OCI-LY7 (cell line): ENCODE results near the gene PARP3. TPM values are rescaled to one million over a fixed set of nuclear protein-coding genes. Genes with fewer than 3 reads are reported as not detected.

ENCODE experiments used
- BruUV-seq: library from RNA; stranded (reverse); fragments of 400-500 nt; replicated peaks from 2 replicates; lab custom pipeline; 2021; lab: Mats Ljungman, UMichigan
- CTCF ChIA-PET: fragments of 300-600 bp; sonication (Branson Sonifier 250); formaldehyde crosslinking; loops from one replicate; lab custom pipeline; 2022; ENCODE audit warnings: antibody characterized with exemption; ENCODE audit not compliant: unreplicated experiment; lab: Charles Lee
- POLR2A ChIA-PET: fragments of 300-600 bp; sonication (Branson Sonifier 250); formaldehyde crosslinking; loops from one replicate; lab custom pipeline; 2022; ENCODE audit warnings: antibody characterized with exemption; lab: Charles Lee
- DNase-seq: peaks from one replicate; pipeline ENCODE4 v3.0.0-alpha.2; 2015; ENCODE audit warnings: low spot score
- H2AFZ ChIP-seq: fragments of 200-600 bp; sonication (generic), shearing (Covaris generic); 2 replicates; pipeline ENCODE4 v1.6.1; 2014; ENCODE audit warnings: mild to moderate bottlenecking, antibody characterized with exemption, low read length, moderate library complexity
- H3K27ac ChIP-seq: fragments of 200-600 bp; sonication (generic); 2 replicates; pipeline ENCODE4 v1.5.1; 2014; ENCODE audit warnings: mixed run types, low read depth, mild to moderate bottlenecking, moderate library complexity, low read length, inconsistent platforms; ENCODE audit not compliant: poor library complexity, severe bottlenecking
- H3K36me3 ChIP-seq: fragments of 200-600 bp; sonication (generic); 2 replicates; pipeline ENCODE4 v1.6.1; 2014; ENCODE audit warnings: mild to moderate bottlenecking, antibody characterized with exemption, low read length, moderate library complexity, mixed read lengths; ENCODE audit not compliant: insufficient read depth
- H3K4me1 ChIP-seq: fragments of 200-600 bp; sonication (generic); 2 replicates; pipeline ENCODE4 v1.5.1; 2014; ENCODE audit warnings: mild to moderate bottlenecking, low read length; ENCODE audit not compliant: insufficient read depth, poor library complexity, severe bottlenecking
- H3K4me2 ChIP-seq: fragments of 200-600 bp; sonication (generic); 2 replicates; pipeline ENCODE4 v1.6.1; 2014; ENCODE audit warnings: mild to moderate bottlenecking, low read length
- H3K4me3 ChIP-seq: fragments of 200-600 bp; sonication (generic); 2 replicates; pipeline ENCODE4 v1.5.1; 2014; ENCODE audit warnings: mild to moderate bottlenecking, low read depth, low read length; ENCODE audit not compliant: poor library complexity, severe bottlenecking
- H3K79me2 ChIP-seq: fragments of 200-600 bp; sonication (generic); 2 replicates; pipeline ENCODE4 v1.6.1; 2016; ENCODE audit warnings: low read depth, mild to moderate bottlenecking, low read length, moderate library complexity, mixed read lengths; ENCODE audit not compliant: insufficient read depth
- H3K9me2 ChIP-seq: fragments of 200-600 bp; sonication (generic); 2 replicates; pipeline ENCODE4 v1.6.1; 2016; ENCODE audit warnings: mild to moderate bottlenecking, low read length, mixed read lengths; ENCODE audit not compliant: insufficient read depth
- H3K9me3 ChIP-seq: fragments of 200-600 bp; sonication (generic); 2 replicates; pipeline ENCODE4 v1.6.1; 2014; ENCODE audit warnings: mild to moderate bottlenecking, mixed run types, low read length, mixed read lengths
- H4K20me1 ChIP-seq: fragments of 200-600 bp; sonication (generic); 2 replicates; pipeline ENCODE4 v1.6.1; 2014; ENCODE audit warnings: mild to moderate bottlenecking, antibody characterized with exemption, low read length, moderate library complexity, mixed read lengths; ENCODE audit not compliant: insufficient read depth
- EZH2phosphoT487 ChIP-seq: fragments of 200-600 bp; sonication (generic); IDR thresholded peaks from 2 replicates; pipeline ENCODE4 v1.6.1; 2018; ENCODE audit warnings: low read depth, borderline replicate concordance, mild to moderate bottlenecking, mixed run types, antibody characterized with exemption, low read length, moderate library complexity, mixed read lengths
- intact Hi-C: fragments of 100-400 bp; cut with micrococcal nuclease; formaldehyde crosslinking; loops from one replicate; pipeline ENCODE4 v1.10.0; 2022; ENCODE audit not compliant: unreplicated experiment
- total RNA-seq, 2 experiments: library from RNA; depleted of rRNA in 1 of 2; stranded (reverse); fragments of >200 nt in 1 of 2; shearing (Covaris generic) in 1 of 2; gene quantifications; 2 replicates each; pipeline ENCODE4 v1.2.3, GENCODE V29; 2014 to 2022
- TF ChIP-seq, protein P1 (sequence below): fragments of 200-600 bp; sonication (generic); conservative IDR thresholded peaks from 2 replicates; pipeline ENCODE4 v1.5.1; 2014; ENCODE audit warnings: mild to moderate bottlenecking, antibody characterized with exemption, low read length, moderate library complexity, mixed read lengths

Gene PARP3
- total RNA-seq, 2 experiments from 2014 or later = 11.9 to 12.0 TPM

DNA sequence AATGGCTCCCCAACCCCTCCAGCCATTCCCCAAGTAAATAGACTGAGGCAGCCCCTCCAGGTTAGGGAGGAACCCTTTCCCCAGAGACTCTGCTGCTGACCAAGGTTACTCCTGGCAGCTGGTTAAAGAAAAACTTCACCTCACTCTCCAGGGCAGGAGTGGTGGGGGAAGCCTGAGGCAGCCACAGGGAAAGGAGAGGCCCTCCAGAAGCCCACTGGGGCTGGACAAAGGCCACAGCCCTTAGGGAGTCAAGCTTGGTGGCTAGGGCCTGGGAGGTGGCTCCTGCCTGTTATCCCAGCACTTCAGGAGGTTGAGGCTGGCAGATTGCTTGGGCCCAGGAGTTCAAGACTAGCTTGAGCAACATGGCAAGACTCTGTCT is 42.1 kb downstream of the PARP3 start:
- peaks cover 8% of the 10 kb centered on the region for H3K4me1 ChIP-seq
- H3K9me3 ChIP-seq = no peaks in the 10 kb centered on the region
- no peaks in the 10 kb centered on the region for H3K79me2 ChIP-seq
- H3K4me3 ChIP-seq = no peak overlapping the region
- TF ChIP-seq EZH2phosphoT487 = no peak
- TF ChIP-seq, protein P1, sequence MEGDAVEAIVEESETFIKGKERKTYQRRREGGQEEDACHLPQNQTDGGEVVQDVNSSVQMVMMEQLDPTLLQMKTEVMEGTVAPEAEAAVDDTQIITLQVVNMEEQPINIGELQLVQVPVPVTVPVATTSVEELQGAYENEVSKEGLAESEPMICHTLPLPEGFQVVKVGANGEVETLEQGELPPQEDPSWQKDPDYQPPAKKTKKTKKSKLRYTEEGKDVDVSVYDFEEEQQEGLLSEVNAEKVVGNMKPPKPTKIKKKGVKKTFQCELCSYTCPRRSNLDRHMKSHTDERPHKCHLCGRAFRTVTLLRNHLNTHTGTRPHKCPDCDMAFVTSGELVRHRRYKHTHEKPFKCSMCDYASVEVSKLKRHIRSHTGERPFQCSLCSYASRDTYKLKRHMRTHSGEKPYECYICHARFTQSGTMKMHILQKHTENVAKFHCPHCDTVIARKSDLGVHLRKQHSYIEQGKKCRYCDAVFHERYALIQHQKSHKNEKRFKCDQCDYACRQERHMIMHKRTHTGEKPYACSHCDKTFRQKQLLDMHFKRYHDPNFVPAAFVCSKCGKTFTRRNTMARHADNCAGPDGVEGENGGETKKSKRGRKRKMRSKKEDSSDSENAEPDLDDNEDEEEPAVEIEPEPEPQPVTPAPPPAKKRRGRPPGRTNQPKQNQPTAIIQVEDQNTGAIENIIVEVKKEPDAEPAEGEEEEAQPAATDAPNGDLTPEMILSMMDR = no peak
- no peak overlapping the region for H3K4me2 ChIP-seq
- H3K27ac ChIP-seq = no peak overlapping the region
- no TSS peak for BruUV-seq
- no peak overlapping the region for H2AFZ ChIP-seq
- DNase-seq = no peak
- H4K20me1 ChIP-seq = no peaks in the 10 kb centered on the region
- no peaks in the 10 kb centered on the region for H3K36me3 ChIP-seq
- ChIA-PET CTCF (no interaction called here), POLR2A (interaction anchor here (0.7 kb wide), 1 partner anchor 136 kb away, joined by 4 read pairs; no protein-coding TSS in a partner anchor)
- intact Hi-C loops = no loop called here
- H3K9me2 ChIP-seq = no peaks in the 10 kb centered on the region

DNA sequence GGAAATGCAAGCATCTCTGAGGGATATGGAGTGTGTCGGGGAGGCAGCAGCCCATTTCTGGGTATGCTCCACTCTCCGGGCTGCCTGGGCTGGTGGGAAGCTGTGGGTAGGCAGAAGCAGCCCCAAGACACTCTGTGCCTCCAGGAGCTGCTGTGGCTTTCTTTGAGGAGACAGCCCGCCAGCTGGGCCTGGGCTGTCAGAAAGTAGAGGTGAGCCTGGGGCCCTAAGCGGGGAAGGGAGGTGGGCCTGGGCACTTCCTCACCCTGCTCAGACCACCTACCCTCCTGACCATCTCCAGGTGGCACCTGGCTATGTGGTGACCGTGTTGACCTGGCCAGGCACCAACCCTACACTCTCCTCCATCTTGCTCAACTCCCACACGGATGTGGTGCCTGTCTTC is 42.9 kb downstream of the PARP3 start:
- H3K27ac ChIP-seq = no peak overlapping the region
- H3K9me2 ChIP-seq = no peaks in the 10 kb centered on the region
- TF ChIP-seq, protein P1 = no peak
- TF ChIP-seq EZH2phosphoT487 = no peak
- H3K36me3 ChIP-seq = no peaks in the 10 kb centered on the region
- peaks cover 8% of the 10 kb centered on the region for H3K4me1 ChIP-seq
- no peaks in the 10 kb centered on the region for H4K20me1 ChIP-seq
- ChIA-PET POLR2A (no interaction called here), CTCF (no interaction called here)
- intact Hi-C loops = no loop called here
- BruUV-seq = no TSS peak
- no peaks in the 10 kb centered on the region for H3K79me2 ChIP-seq
- no peak overlapping the region for H3K4me3 ChIP-seq
- H3K4me2 ChIP-seq = no peak overlapping the region
- H2AFZ ChIP-seq = no peak overlapping the region
- DNase-seq = no peak
- H3K9me3 ChIP-seq = no peaks in the 10 kb centered on the region

DNA sequence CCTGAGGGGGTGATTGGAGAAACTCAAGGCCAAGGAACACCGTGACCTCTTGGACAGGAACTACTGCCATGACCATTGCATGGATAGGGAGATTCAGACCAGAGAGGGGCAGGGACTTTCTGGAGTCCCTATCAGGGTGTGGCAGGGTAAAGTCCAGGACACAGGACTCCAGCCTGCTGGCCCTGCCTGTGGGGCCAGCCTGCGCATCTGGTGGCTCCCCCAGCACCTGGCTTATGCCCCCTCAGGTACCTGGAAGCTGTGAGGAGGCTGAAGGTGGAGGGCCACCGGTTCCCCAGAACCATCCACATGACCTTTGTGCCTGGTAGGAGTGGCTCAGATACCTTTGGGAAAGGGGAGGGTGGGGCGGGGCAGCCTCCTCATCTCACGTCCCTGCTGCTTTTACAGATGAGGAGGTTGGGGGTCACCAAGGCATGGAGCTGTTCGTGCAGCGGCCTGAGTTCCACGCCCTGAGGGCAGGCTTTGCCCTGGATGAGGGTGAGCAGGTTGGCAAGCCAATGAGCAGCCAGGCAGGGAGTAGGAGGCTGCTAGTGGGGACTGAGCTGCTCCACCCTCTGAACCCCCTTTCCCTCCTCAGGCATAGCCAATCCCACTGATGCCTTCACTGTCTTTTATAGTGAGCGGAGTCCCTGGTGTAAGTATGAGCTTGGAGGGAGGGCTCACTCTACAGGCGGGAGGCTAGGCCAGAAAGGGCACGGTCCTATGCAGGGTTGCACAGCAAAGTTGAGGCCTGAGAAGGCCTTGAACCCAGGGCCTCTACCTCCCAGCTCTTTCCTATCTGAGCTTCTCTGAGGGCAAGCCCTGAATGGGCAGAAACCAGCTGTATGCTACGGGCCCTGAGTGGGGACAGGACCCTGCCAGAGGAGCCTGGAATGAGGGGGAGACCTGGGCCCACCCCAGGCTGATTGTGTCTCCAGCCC is 44.1 kb downstream of the PARP3 start:
- H3K4me1 ChIP-seq = peaks cover 9% of the 10 kb centered on the region
- H3K79me2 ChIP-seq = no peaks in the 10 kb centered on the region
- no peak for DNase-seq
- ChIA-PET POLR2A (no interaction called here), CTCF (no interaction called here)
- H3K36me3 ChIP-seq = peaks cover 1% of the 10 kb centered on the region
- H3K9me2 ChIP-seq = no peaks in the 10 kb centered on the region
- no peak overlapping the region for H3K4me2 ChIP-seq
- no peak overlapping the region for H2AFZ ChIP-seq
- TF ChIP-seq EZH2phosphoT487 = no peak
- TF ChIP-seq, protein P1 = no peak
- intact Hi-C loops = no loop called here
- H4K20me1 ChIP-seq = no peaks in the 10 kb centered on the region
- H3K4me3 ChIP-seq = no peak overlapping the region
- no TSS peak for BruUV-seq
- no peaks in the 10 kb centered on the region for H3K9me3 ChIP-seq
- no peak overlapping the region for H3K27ac ChIP-seq
